Fibroblast of lung (primary cell): ENCODE data around the gene MYL4. TPM values are rescaled to one million over a fixed set of nuclear protein-coding genes. Genes with fewer than 3 reads are reported as not detected.

Experiments
- DNase-seq, 2 donors: peaks; one replicate each; pipeline versions ENCODE4 v3.0.0 to v3.0.0-alpha.2; 2010; ENCODE audit warnings: low read depth in 2 of 2
- H2AFZ ChIP-seq: 2 replicates; pipeline ENCODE4 v1.5.1; 2012; ENCODE audit warnings: low read length, control low read depth, inconsistent platforms
- H3K27ac ChIP-seq: 2 replicates; pipeline ENCODE4 v1.5.1; 2011; ENCODE audit warnings: low read length, control low read depth; ENCODE audit not compliant: insufficient read depth
- H3K27me3 ChIP-seq: 2 replicates; pipeline ENCODE4 v1.5.1; 2011; ENCODE audit warnings: mild to moderate bottlenecking, low read length; ENCODE audit not compliant: control insufficient read depth, insufficient read depth
- H3K36me3 ChIP-seq: 2 replicates; pipeline ENCODE4 v1.5.1; 2011; ENCODE audit warnings: low read length; ENCODE audit not compliant: control insufficient read depth, insufficient read depth
- H3K4me1 ChIP-seq: 2 replicates; pipeline ENCODE4 v1.5.1; 2011; ENCODE audit warnings: low read length; ENCODE audit not compliant: control insufficient read depth, insufficient read depth; ENCODE audit errors: extremely low read depth
- H3K4me2 ChIP-seq: 2 replicates; pipeline ENCODE4 v1.5.1; 2011; ENCODE audit warnings: low read length, control low read depth; ENCODE audit not compliant: insufficient read depth; ENCODE audit errors: extremely low read depth
- H3K4me3 ChIP-seq, 4 experiments: fragments of 200-600 bp in 1 of 4; sonication (generic) in 1 of 4; replicated peaks in 1 of 4; 2 replicates each; pipeline ENCODE4 v1.5.1; 2011 to 2016; ENCODE audit warnings: low read length in 4 of 4, low read depth in 3 of 4, mild to moderate bottlenecking in 3 of 4, control low read depth in 2 of 4, inconsistent platforms in 1 of 4, mixed read lengths in 1 of 4; ENCODE audit not compliant: insufficient read depth in 1 of 4; ENCODE audit errors: control extremely low read depth in 1 of 4
- H3K79me2 ChIP-seq: 2 replicates; pipeline ENCODE4 v1.5.1; 2012; ENCODE audit warnings: mild to moderate bottlenecking, low read length, inconsistent platforms; ENCODE audit not compliant: control insufficient read depth, insufficient read depth
- H3K9ac ChIP-seq: 2 replicates; pipeline ENCODE4 v1.5.1; 2011; ENCODE audit warnings: mild to moderate bottlenecking, low read length, control low read depth; ENCODE audit not compliant: insufficient read depth
- H3K9me3 ChIP-seq: 2 replicates; pipeline ENCODE4 v1.5.1; 2012; ENCODE audit warnings: low read depth, low read length; ENCODE audit not compliant: control insufficient read depth, insufficient read depth
- H4K20me1 ChIP-seq: 2 replicates; pipeline ENCODE4 v1.5.1; 2011; ENCODE audit warnings: low read length; ENCODE audit not compliant: control insufficient read depth, insufficient read depth; ENCODE audit errors: extremely low read depth
- CTCF ChIP-seq, 2 donors: IDR thresholded peaks in 1 of 2; conservative IDR thresholded peaks in 1 of 2; 1 replicate in 1 of 2; 2 replicates in 1 of 2; pipeline ENCODE4 v1.5.1; 2011 to 2012; ENCODE audit warnings: low read length in 2 of 2, control low read depth in 1 of 2, inconsistent platforms in 1 of 2, low read depth in 1 of 2, mild to moderate bottlenecking in 1 of 2
- EZH2 ChIP-seq: IDR thresholded peaks from 2 replicates; pipeline ENCODE4 v1.5.1; 2012; ENCODE audit warnings: low read length, control low read depth, mild to moderate bottlenecking; ENCODE audit errors: missing control alignments
- polyA plus RNA-seq, 2 donors: library from polyadenylated mRNA; depleted of rRNA in 1 of 2; stranded (reverse) in 1 of 2; unstranded in 1 of 2; fragments of >200 nt; gene quantifications; 2 replicates each; pipeline ENCODE4 v1.2.1, GENCODE V29; 2011 to 2012; ENCODE audit warnings: missing spikeins in 1 of 2
- total RNA-seq: library from RNA; depleted of rRNA; stranded (reverse); fragments of >200 nt; gene quantifications from 2 replicates; pipeline ENCODE4 v1.2.1, GENCODE V29; 2014

Gene MYL4
- total and polyA plus RNA-seq, 2 donors (not counting 1 experiment from before 2014, with no cell fraction given) = 1.3 TPM; not detected in 1

GRCh38 chr17:47225436-47225858, 16.3 kb downstream of the MYL4 start:
- H3K27me3 ChIP-seq = peaks cover 2% of the 10 kb centered on the region
- peak; percentile 89 to 97 for DNase-seq
- H3K9me3 ChIP-seq = no peaks in the 10 kb centered on the region
- H3K4me2 ChIP-seq = peak overlapping the region; percentile 33
- no peak overlapping the region for H3K9ac ChIP-seq
- H4K20me1 ChIP-seq = no peaks in the 10 kb centered on the region
- H3K4me3 ChIP-seq = no peak overlapping the region
- peak overlapping the region; percentile 32 for H3K27ac ChIP-seq
- H3K4me1 ChIP-seq = peaks cover 9% of the 10 kb centered on the region
- H3K36me3 ChIP-seq = no peaks in the 10 kb centered on the region
- no peaks in the 10 kb centered on the region for H3K79me2 ChIP-seq
- TF ChIP-seq EZH2 (no peak), CTCF (conservative IDR thresholded peaks at IDR 0.05 in 1 of 2, IDR thresholded peaks at IDR 0.05 in 1 of 2; ENCODE audit: low read depth in 1 of 2, low read length in 2 of 2) (no peak)
- H2AFZ ChIP-seq = no peak overlapping the region

- peak; percentile 20 to 55 for DNase-seq
- no peaks in the 10 kb centered on the region for H3K27me3 ChIP-seq
- H3K36me3 ChIP-seq = no peaks in the 10 kb centered on the region
- H3K4me2 ChIP-seq = no peak overlapping the region
- no peak overlapping the region for H2AFZ ChIP-seq
- H3K4me1 ChIP-seq = peaks cover 9% of the 10 kb centered on the region
- H3K79me2 ChIP-seq = no peaks in the 10 kb centered on the region
- no peaks in the 10 kb centered on the region for H4K20me1 ChIP-seq
- H3K9me3 ChIP-seq = no peaks in the 10 kb centered on the region
- H3K9ac ChIP-seq = no peak overlapping the region
- peak overlapping the region; percentile 32 for H3K27ac ChIP-seq
- H3K4me3 ChIP-seq = no peak overlapping the region
- TF ChIP-seq EZH2 = no peak
- TF ChIP-seq CTCF (conservative IDR thresholded peaks at IDR 0.05 in 1 of 2, IDR thresholded peaks at IDR 0.05 in 1 of 2; ENCODE audit: low read depth in 1 of 2, low read length in 2 of 2) = no peak
These were observed 17.0 kb downstream of the MYL4 start for GRCh38 chr17:47225911-47226688.

- peaks cover 9% of the 10 kb centered on the region for H3K4me1 ChIP-seq
- H3K4me2 ChIP-seq = no peak overlapping the region
- no peaks in the 10 kb centered on the region for H3K9me3 ChIP-seq
- no peaks in the 10 kb centered on the region for H3K79me2 ChIP-seq
- H3K27ac ChIP-seq = no peak overlapping the region
- no peak overlapping the region for H3K9ac ChIP-seq
- TF ChIP-seq EZH2 (no peak), CTCF (conservative IDR thresholded peaks at IDR 0.05 in 1 of 2, IDR thresholded peaks at IDR 0.05 in 1 of 2; ENCODE audit: low read depth in 1 of 2, low read length in 2 of 2) (no peak)
- H3K4me3 ChIP-seq = no peak overlapping the region
- no peaks in the 10 kb centered on the region for H4K20me1 ChIP-seq
- H2AFZ ChIP-seq = no peak overlapping the region
- H3K36me3 ChIP-seq = no peaks in the 10 kb centered on the region
- H3K27me3 ChIP-seq = no peaks in the 10 kb centered on the region
- no peak for DNase-seq
These were observed 18.7 kb downstream of the MYL4 start for GRCh38 chr17:47227862-47228261.
